Panc1 (cell line): ENCODE measurements around the gene TRANK1. TPM values are rescaled to one million over a fixed set of nuclear protein-coding genes. Genes with fewer than 3 reads are reported as not detected.

Source experiments
- ATAC-seq: fragments of 200-7000 bp; cut with Tn5 transposase; 2 replicates; pipeline ENCODE4 v1.9.1; 2020; ENCODE audit warnings: mild to moderate bottlenecking, moderate library complexity
- Bru-seq: library from RNA; stranded (reverse); fragments of 400-500 nt; gene quantifications from one replicate; lab custom pipeline; 2021; lab: Mats Ljungman, UMichigan
- BruChase-seq, 2 experiments: library from RNA; stranded (reverse); fragments of 400-500 nt; gene quantifications; one replicate each; lab custom pipeline; 2021; lab: Mats Ljungman, UMichigan
- BruUV-seq: library from RNA; stranded (reverse); fragments of 400-500 nt; replicated peaks from 2 replicates; lab custom pipeline; 2021; lab: Mats Ljungman, UMichigan
- CTCF ChIA-PET: fragments of 300-600 bp; sonication (Branson Sonifier 250); formaldehyde crosslinking; loops from one replicate; lab custom pipeline; 2022; ENCODE audit warnings: antibody characterized with exemption; lab: Charles Lee
- POLR2A ChIA-PET: fragments of 300-600 bp; sonication (Branson Sonifier 250); formaldehyde crosslinking; loops from one replicate; lab custom pipeline; 2022; ENCODE audit warnings: antibody characterized with exemption; lab: Charles Lee
- DNase-seq: peaks from one replicate; pipeline ENCODE4 v3.0.0-alpha.2; 2010; ENCODE audit warnings: low read depth, low spot score
- H3K27ac ChIP-seq: 2 replicates; pipeline ENCODE4 v1.5.1; 2011; ENCODE audit warnings: mild to moderate bottlenecking, low read length, inconsistent platforms
- H3K27me3 ChIP-seq: fragments of 200-500 bp; sonication (Bioruptor generic); 2 replicates; pipeline ENCODE4 v1.6.0; 2014; ENCODE audit warnings: low read length, inconsistent platforms; ENCODE audit not compliant: control insufficient read depth, insufficient read depth
- H3K36me3 ChIP-seq: fragments of 200-500 bp; sonication (Bioruptor generic); 2 replicates; pipeline ENCODE4 v1.5.1; 2014; ENCODE audit warnings: inconsistent platforms, mild to moderate bottlenecking, low read length, moderate library complexity; ENCODE audit not compliant: control insufficient read depth, insufficient read depth
- H3K4me1 ChIP-seq: 2 replicates; pipeline ENCODE4 v1.5.1; 2011; ENCODE audit warnings: inconsistent platforms, mild to moderate bottlenecking, low read length, moderate library complexity; ENCODE audit not compliant: control insufficient read depth, insufficient read depth
- H3K4me3 ChIP-seq, 2 experiments: 2 replicates each; pipeline ENCODE4 v1.5.1; 2011 to 2012; ENCODE audit warnings: low read depth in 2 of 2, low read length in 2 of 2, mild to moderate bottlenecking in 2 of 2, inconsistent platforms in 1 of 2, moderate library complexity in 1 of 2
- H3K9me3 ChIP-seq: fragments of 200-500 bp; sonication (Bioruptor generic); 2 replicates; pipeline ENCODE4 v1.5.1; 2014; ENCODE audit warnings: low read depth, mild to moderate bottlenecking, inconsistent platforms, low read length, moderate library complexity; ENCODE audit not compliant: control insufficient read depth, insufficient read depth
- CTCF ChIP-seq: fragments of 450-650 bp; IDR thresholded peaks from 2 replicates; pipeline ENCODE4 v1.5.1; 2017; ENCODE audit warnings: mild to moderate bottlenecking
- POLR2AphosphoS5 ChIP-seq: IDR thresholded peaks from 2 replicates; pipeline ENCODE4 v1.6.1; 2012; ENCODE audit warnings: mild to moderate bottlenecking, low read depth, low read length, moderate library complexity
- REST ChIP-seq, 2 experiments: IDR thresholded peaks; 2 replicates each; pipeline ENCODE4 v1.6.1; 2011 to 2012; ENCODE audit warnings: low read depth in 2 of 2, control low read depth in 1 of 2, low read length in 1 of 2, mild to moderate bottlenecking in 1 of 2, moderate library complexity in 1 of 2; ENCODE audit not compliant: insufficient read depth in 1 of 2
- SIN3A ChIP-seq: IDR thresholded peaks from 2 replicates; pipeline ENCODE4 v1.6.1; 2012; ENCODE audit warnings: low read depth, mild to moderate bottlenecking, low read length, moderate library complexity, borderline replicate concordance; ENCODE audit not compliant: insufficient read depth
- TCF7L2 ChIP-seq: IDR thresholded peaks from 2 replicates; pipeline ENCODE4 v1.6.1; 2011; ENCODE audit warnings: mild to moderate bottlenecking, low read depth, low read length, inconsistent platforms
- in situ Hi-C: cut with HindIII; loops from 2 replicates; pipeline ENCODE4 v1.10.0; 2016; ENCODE audit warnings: low sequenced_read_pairs, low pct_unique_long_range_greater_than_20kb
- intact Hi-C: fragments of 100-400 bp; cut with micrococcal nuclease; formaldehyde crosslinking; loops from one replicate; pipeline ENCODE4 v1.10.0; 2022; ENCODE audit not compliant: unreplicated experiment
- long read RNA-seq: library from polyadenylated mRNA; unstranded; transcript quantifications from one replicate; pipeline ENCODE4 v2.0.0, GENCODE V29; 2021; ENCODE audit not compliant: unreplicated experiment
- polyA plus RNA-seq: library from polyadenylated mRNA; unstranded; fragments of >200 nt; gene quantifications from one replicate; pipeline ENCODE4 v1.2.1, GENCODE V29; 2012; ENCODE audit warnings: missing spikeins; ENCODE audit not compliant: insufficient read length
- total RNA-seq: library from RNA; stranded (reverse); gene quantifications from one replicate; pipeline ENCODE4 v1.2.1, GENCODE V29; 2021; ENCODE audit not compliant: unreplicated experiment

Gene TRANK1
- total RNA-seq (3.2 TPM), Bru-seq, nascent RNA (percentile 35 among the genes with signal in this experiment), BruChase-seq, experiment 1, labeled RNA remaining after a 2-hour chase (percentile 33 among the genes with signal in this experiment), BruChase-seq, experiment 2, labeled RNA remaining after a 6-hour chase (percentile 37 among the genes with signal in this experiment)
- 1.5 TPM for polyA plus RNA-seq
- long read RNA-seq, partial matches to known transcripts: 2 of 4 reads
- long read RNA-seq, other reads (novel, unspliced or antisense): 2 of 4 reads

DNA sequence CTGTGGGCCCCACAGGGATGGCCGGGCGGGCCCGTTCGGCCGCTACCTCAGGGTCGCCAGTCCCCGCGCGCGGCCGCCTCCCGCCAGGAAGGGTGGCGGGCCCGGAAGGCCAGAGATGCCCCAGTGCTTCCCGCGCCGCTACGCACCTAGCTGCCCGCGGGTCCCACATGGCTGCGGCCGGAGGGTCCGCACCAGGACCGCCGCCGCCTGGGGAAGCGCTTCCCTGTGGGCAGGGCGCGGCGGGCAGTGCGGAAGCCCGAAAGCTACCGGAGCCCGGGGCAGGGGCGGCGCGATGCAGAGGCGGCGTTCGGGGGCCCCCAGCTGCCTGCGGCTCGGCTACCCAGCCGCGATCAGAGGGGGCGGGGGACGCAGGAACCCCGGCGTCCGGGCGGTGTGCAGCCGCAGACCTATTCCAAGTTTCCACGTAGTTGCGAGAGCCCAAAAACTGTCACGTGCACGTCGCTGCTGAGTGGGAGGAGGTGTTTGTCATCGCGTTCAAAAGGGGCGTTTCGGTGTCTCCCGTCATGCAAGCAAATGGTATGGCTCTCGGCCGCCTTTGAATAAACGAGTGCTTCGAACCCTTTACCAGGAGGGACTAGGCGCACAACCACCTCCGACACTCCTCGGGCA, at the start of gene TRANK1:
Gene TRANK1 (minus strand): TSS at position 414 of the 630 bp plus-strand sequence. CDS start 245 bp downstream, at position 169.
- peak; percentile 65 for ATAC-seq
- no peaks in the 10 kb centered on the region for H3K36me3 ChIP-seq
- H3K27ac ChIP-seq: no peak within 1 kb of the TSS

More for the DNA sequence above, at the start of gene TRANK1:
- ChIA-PET CTCF (interaction anchor here (0.7 kb wide), 1 partner anchor 14 kb away, joined by 3 read pairs; no protein-coding TSS in a partner anchor), POLR2A (no interaction called here)
- in situ Hi-C loops: no loop called here
- DNase-seq: no peak
- intact Hi-C loops: no loop called here
- Histone ChIP-seq H3K9me3 (no peaks in the 10 kb centered on the region; the same call in 1 of the 2 replicates), H3K27me3 (no peaks in the 10 kb centered on the region), H3K4me1 (peaks cover 4% of the 10 kb centered on the region; the same call in 1 of the 2 replicates), H3K4me3 (peak within 1 kb of the TSS; percentile 46 to 63)
- TF ChIP-seq CTCF: no peak
- no peak for TF ChIP-seq REST (IDR thresholded peaks at IDR 0.05; ENCODE audit: insufficient read depth in 1 of 2, low read depth in 2 of 2, low read length in 1 of 2)
- no peak for TF ChIP-seq TCF7L2
- no peak for TF ChIP-seq POLR2AphosphoS5
- TF ChIP-seq SIN3A: no peak
- BruUV-seq: no TSS peak
